Kidney epithelial cell (primary cell): ENCODE measurements around the gene IGF2R. TPM values are rescaled to one million over a fixed set of nuclear protein-coding genes. Genes with fewer than 3 reads are reported as not detected.

Experiments
- DNase-seq: peaks from one replicate; pipeline ENCODE4 v3.0.0-alpha.2; 2010; ENCODE audit warnings: low read depth
- H3K27me3 ChIP-seq: 2 replicates; pipeline ENCODE4 v1.6.0; 2011; ENCODE audit warnings: low read length; ENCODE audit not compliant: control insufficient read depth, insufficient read depth
- H3K36me3 ChIP-seq: 2 replicates; pipeline ENCODE4 v1.5.1; 2011; ENCODE audit warnings: low read length; ENCODE audit not compliant: control insufficient read depth, insufficient read depth
- H3K4me3 ChIP-seq: 2 replicates; pipeline ENCODE4 v1.5.1; 2011; ENCODE audit warnings: low read depth, mild to moderate bottlenecking, control low read depth, low read length
- CTCF ChIP-seq: IDR thresholded peaks from 2 replicates; pipeline ENCODE4 v1.5.1; 2011; ENCODE audit warnings: mild to moderate bottlenecking, moderate library complexity, low read length, control low read depth, inconsistent platforms; ENCODE audit not compliant: insufficient read depth, poor library complexity, severe bottlenecking
- total RNA-seq: library from RNA; depleted of rRNA; stranded (reverse); fragments of >200 nt; gene quantifications from 2 replicates; pipeline ENCODE4 v1.2.3, GENCODE V29; 2015

IGF2R gene
- total RNA-seq, 1 donor from 2014 or later, result 251 TPM

GRCh38 chr6:159931846-159932245, 37.0 kb upstream of the IGF2R start:
- Histone ChIP-seq H3K4me3 (no peak overlapping the region), H3K27me3 (no peaks in the 10 kb centered on the region), H3K36me3 (no peaks in the 10 kb centered on the region)
- DNase-seq, result no peak
- no peak for TF ChIP-seq CTCF

GRCh38 chr6:159933077-159933476, 35.8 kb upstream of the IGF2R start:
- Histone ChIP-seq H3K27me3 (no peaks in the 10 kb centered on the region), H3K36me3 (no peaks in the 10 kb centered on the region), H3K4me3 (no peak overlapping the region)
- no peak for TF ChIP-seq CTCF
- no peak for DNase-seq

DNA sequence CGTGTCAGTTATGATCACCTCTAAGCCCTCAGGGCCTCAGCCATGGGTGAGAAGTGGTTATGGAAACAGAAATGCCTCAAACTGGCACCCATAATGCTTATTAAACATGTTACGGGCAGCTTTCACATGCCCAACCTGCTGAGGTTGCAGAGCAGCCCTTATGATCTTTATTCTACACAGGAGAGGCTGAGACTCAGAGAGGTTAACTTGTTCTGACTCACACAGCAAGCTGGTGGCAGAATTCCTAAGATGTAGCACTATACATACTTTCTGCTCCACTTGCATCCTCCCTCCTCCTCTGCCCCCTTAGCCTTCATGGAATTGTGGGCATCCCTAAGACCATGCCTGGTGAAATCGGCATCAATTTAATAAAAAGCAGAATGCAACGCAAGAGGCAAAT, 34.7 kb upstream of the IGF2R start:
- DNase-seq, result no peak
- no peaks in the 10 kb centered on the region for H3K27me3 ChIP-seq
- no peak for TF ChIP-seq CTCF
- no peaks in the 10 kb centered on the region for H3K36me3 ChIP-seq
- H3K4me3 ChIP-seq, result no peak overlapping the region

- no peak for TF ChIP-seq CTCF
- H3K36me3 ChIP-seq, result no peaks in the 10 kb centered on the region
- H3K4me3 ChIP-seq, result no peak overlapping the region
- DNase-seq, result no peak
- H3K27me3 ChIP-seq, result no peaks in the 10 kb centered on the region
Measured at GRCh38 chr6:159935065-159935464, 33.8 kb upstream of the IGF2R start.

DNA sequence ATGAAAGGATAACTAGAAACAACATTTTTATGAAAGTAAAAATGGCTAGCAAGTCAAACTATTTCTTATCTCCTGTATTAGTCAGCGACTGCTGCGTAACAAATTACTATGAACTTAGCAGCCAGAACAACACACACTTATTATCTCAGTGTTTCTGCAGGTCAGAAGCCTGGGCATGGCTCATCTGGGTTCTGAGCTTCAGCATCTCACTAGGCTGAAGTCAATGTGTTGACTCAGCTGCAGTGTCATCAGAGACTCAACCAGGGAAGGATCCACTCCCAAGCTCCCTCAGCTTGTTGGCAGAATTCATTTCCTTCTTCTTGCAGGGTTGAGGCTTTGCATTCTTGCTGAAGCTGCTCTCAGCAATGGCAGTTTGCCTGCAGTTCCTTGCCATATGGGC, 33.2 kb upstream of the IGF2R start:
- DNase-seq, result no peak
- Histone ChIP-seq H3K4me3 (no peak overlapping the region), H3K27me3 (no peaks in the 10 kb centered on the region), H3K36me3 (no peaks in the 10 kb centered on the region)
- TF ChIP-seq CTCF, result no peak

DNA sequence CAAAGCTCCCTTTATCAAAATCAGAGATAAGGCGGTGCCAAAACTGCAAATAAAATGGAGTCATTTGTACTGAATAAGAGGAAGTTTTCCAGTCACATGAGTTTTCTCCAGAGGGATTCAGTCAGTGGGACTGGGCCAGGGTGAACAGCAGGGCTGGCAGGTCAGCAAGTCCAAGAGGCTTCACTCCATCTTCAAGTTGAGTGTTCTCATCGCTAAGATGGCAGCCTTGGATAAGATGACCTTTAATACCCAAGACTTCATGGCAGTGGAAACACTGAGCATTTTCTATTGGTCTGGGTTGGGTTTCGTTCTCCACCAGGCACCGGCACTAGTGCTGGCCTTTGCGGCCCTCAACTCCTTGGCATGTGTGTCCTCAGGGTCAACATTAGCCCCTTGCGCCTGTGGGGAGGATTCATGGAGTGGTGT, 29.3 kb upstream of the IGF2R start:
- TF ChIP-seq CTCF, result no peak
- H3K4me3 ChIP-seq, result no peak overlapping the region
- H3K36me3 ChIP-seq, result no peaks in the 10 kb centered on the region
- H3K27me3 ChIP-seq, result no peaks in the 10 kb centered on the region
- DNase-seq, result no peak
